Right lung (tissue), 5 donors: Measurements from ENCODE around the gene IQGAP1. TPM values are rescaled to one million over a fixed set of nuclear protein-coding genes. Genes with fewer than 3 reads are reported as not detected.

Experiments
- DNase-seq, 2 donors: peaks; one replicate each; pipeline ENCODE4 v3.0.0-alpha.2; 2013
- polyA plus RNA-seq, 5 donors: library from polyadenylated mRNA; unstranded; fragments of 120-200 nt; gene quantifications; one replicate each; pipeline versions ENCODE4 v1.2.1 to v1.2.3, GENCODE V29; 2013; ENCODE audit warnings: inconsistent platforms in 1 of 5, low replicate concordance in 1 of 5; ENCODE audit not compliant: insufficient read length in 5 of 5, insufficient read depth in 1 of 5

The IQGAP1 gene
- polyA plus RNA-seq, 5 donors, result 172 to 244 (median 224) TPM

DNA sequence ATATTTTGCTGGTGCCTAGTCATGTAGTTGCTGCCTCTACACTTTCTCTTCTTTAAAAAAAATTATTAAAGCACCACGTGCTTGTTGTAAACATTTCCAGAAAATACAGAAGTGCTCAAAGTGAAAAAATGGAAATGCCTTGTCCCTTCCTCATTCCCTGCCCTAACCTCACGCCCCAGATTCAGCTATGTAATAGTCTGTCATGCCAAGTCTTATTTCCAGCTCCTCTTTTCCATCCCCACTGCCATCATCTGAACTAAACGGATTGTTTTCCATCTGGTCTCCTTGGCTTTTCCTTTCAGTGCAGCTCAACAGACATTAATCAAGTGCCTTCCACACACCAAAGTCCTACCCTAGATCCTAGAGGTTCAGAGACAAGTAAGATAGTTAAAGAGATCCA is 20.5 kb upstream of the IQGAP1 start:
- DNase-seq, result no peak

DNA sequence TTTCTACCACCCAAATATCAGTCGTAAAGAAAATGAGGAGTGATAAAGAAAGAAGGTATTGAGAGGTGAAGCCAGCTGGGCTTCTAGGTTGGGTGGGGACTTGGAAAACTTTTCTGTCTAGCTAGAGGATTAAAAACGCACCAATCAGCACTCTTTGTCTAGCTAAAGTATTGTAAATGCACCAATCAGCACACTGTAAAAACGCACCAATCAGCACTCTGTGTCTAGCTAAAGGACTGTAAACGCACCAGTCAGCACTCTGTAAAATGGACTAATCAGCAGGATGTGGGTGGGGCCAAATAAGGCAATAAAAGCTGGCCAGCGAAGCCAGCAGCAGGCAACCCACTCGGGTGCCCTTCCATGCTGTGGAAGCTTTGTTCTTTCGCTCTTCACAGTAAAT is 13.0 kb upstream of the IQGAP1 start:
- DNase-seq, result no peak

DNA sequence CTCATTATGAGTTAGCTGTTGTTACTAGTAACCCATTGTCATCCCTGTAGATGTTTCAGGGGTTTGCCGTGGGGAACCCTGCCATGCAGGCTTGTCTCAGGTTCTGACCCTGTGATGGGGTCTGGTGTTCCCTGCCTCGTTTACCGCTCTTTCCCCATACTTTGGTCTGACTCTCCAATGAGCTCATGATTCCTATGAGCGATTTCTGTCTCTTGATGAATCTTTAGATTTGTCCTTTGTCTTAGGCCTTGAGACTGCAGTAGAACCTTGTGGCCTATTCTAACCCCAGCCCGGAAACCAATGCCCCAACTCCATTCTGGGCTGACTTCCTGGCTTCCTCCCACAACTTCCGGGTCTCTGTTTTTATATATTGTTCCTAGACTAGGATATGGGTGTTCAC is 11.3 kb upstream of the IQGAP1 start:
- DNase-seq, result no peak

DNA sequence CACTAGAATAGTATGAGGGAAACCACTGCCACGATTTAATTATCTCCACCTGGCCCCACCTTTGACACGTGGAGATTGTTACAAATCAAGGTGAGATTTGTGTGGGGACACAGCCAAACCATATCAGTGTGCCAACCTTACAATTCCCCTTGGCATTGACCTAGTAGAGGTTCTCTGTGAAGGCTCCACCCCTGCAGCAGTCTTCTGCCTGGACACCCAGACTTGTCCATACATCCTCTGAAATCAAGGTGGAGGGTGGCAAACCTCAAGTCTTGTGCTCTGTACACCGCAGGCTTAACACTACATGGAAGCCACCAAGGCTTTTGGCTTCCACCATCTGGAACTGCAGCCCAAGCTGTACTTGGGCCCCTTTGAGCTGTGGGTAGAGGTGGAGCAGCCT is 8.8 kb upstream of the IQGAP1 start:
- no peak for DNase-seq

DNA sequence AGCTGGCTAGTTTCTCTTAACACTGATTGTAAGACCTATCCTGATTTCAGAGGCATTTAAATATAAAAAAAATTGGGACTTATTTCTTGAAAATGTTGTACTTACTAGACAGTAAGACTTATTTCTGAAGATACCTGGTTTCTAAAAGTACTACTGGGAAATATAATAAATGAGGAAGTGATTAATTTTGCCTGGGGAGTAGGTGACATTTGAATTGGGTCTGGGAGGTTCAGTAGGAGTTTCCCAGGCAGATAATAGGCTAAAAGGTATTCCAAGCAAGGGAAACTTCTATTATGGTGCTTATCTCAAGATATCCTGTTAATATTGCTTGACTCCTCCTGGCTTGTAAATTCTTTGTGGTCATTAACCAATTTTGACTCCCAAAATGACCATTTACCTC is 6.5 kb upstream of the IQGAP1 start:
- DNase-seq, result no peak

DNA sequence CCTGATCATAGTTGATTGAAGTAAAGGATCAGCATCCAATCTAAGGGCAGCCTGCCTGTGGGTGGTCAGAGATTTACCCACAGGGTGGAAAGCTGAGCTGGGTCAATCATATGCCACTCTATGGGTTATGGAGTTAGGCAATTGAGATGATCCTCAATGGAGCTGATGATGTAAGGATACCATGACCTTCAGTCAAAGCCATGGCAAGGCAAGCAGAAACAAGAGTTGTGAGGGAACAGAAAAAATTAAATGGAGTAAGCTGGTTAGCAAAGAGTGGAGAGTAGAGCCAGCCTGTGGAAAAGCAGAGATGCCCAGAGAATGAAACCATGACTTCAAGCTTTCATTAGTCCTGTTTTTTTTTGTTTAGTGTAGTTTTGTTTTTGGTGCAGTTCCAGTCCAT is 5.7 kb upstream of the IQGAP1 start:
- no peak for DNase-seq

DNA sequence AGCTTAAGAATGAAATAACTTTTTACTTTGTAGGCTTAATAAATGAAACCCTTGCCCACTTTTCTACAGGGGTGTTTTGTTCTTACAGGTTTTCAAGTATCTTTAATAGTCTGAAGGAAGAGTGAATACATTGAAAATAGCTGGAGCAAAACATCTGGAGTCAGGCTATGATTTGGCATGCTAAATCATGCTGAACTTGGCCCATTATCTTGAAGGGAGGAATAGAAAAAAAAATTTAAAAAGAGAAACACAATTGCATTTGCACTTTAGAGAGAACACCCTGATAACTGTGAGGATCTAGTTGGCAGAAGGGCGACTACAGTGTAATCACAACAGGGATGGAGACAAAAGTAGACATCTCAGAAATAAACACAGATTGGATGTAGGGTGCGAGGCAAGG is 1.8 kb upstream of the IQGAP1 start:
- DNase-seq, result no peak

DNA sequence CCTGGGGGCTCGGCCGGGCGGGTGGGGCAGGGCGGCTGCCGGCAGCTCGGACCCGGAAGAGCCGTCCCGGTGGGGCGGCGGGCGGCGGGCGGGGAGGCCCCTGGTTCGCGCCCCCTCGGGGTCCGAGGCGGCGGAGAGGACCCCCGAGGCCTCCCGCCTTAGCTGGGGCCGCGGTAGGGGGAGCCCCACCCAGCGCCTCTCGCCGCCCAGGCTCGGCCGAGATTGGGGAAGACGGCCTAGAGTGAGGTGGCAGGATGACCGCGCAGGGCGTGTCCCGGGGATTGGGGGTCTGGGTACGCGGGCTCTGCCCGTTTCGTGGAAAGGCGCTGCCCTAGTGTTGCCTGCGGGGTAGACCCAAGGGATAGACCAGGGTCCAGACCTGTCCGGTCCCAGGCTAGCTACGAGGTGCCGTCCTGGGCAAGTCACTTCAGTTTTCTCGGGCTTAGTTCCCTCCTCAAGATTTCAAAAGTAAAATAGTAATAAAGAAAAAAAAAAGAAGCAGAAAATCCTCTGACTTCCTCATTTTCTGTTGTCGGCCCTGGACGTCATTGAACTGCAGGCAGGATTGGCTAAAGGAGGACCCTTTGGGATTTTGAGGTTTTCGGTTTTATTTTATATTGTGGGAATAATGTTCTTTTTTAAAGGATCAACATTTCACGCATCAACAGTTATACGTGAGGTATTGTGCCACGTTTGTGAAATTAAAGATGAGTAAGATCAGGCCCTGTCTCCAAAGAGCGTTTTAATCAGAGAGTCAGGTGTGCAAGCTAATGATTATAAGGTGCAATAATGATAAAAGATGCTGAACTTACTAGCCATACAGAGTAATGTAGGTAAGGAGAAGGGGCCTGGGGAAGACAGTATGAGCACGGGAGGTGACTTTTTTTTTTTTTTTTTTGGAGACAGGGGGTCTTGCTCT is 679 bp downstream of the IQGAP1 start:
- peak; percentile 52 to 62 for DNase-seq

DNA sequence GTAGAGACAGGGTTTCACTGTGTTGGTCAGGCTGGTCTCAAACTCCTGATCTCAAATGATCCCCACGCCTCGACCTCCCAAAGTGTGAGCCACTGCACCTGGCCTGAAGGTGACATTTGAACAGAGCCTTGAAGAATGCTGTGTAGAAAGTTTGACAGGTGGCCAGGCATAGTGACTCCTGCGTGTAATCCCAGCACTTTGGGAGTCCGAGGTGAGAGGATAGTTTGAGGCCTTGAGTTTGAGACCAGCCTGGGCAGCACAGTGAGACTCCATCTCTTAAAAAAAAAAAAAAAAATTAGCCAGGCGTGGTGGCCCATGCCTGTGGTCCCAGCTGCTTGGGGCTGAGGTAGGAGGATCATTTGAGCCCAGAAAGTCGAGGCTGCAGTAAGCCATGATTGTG is 1.5 kb downstream of the IQGAP1 start:
- DNase-seq, result no peak

DNA sequence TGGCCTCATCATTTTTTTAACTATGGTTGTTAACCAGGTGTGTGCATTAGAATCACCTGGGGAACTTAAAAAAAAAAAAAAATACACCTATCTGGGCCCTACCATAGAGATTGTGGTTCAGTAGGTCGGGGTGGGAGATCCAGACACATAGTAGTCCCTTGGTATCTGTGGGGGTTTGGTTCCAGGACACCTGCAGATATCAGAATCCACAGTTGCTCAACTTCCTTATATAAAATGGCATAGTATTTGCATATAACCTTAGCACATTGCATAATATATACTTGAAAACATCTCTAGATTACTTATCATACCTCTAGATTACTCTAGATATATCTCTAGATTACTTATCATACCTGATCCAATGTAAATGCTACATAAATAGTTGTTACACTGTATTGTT is 5.0 kb downstream of the IQGAP1 start:
- no peak for DNase-seq

DNA sequence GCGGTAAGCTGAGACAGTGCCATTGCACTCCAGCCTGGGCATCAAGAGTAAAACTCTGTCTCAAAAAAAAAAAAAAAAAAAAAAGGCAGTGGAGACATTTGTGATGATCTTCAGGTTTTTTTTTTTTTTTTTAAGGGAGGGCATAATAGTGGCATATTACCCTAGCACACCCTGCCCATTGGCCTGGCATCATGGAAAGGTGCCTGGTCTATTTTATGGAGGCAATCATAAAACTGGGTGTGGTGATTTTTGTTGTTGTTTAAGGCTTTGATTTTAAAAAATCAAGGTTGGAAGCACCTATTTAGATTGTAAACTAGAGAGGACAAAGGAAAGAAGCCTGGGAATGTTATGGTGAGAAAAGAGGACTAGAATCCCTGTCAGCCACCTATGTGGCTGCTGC is 6.0 kb downstream of the IQGAP1 start:
- DNase-seq, result no peak

DNA sequence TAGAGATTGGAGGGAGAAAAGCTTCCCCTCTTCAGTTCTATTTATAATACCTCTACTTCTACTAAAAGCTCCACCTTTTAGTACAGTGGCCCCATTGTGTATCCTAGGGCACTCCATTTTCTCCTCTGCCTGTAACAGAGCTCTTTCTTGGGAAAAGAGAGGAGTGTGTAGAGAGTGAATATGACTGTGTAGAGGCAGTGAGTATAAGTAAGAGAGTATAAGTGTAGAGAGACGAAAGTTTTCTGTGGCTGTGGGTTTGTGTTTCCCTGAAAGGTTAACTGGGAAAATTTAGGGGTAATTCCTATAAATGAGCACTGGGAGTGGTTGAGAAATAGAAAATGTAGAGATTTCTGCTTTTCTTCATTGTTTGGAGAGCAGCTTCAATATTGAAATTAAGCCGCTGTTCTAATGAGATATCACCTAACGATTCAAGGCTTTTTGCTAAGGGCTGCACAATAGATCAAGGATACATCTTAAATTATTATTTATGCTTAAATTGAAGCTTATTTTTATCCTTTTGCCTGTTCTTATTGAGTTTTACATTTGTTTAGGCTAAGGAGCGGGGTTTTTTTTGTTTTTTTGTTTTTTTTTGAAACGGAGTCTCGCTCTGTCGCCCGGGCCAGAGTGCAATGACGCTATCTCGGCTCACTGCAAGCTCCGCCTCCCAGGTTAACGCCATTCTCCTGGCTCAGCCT is 6.9 kb downstream of the IQGAP1 start:
- no peak for DNase-seq

DNA sequence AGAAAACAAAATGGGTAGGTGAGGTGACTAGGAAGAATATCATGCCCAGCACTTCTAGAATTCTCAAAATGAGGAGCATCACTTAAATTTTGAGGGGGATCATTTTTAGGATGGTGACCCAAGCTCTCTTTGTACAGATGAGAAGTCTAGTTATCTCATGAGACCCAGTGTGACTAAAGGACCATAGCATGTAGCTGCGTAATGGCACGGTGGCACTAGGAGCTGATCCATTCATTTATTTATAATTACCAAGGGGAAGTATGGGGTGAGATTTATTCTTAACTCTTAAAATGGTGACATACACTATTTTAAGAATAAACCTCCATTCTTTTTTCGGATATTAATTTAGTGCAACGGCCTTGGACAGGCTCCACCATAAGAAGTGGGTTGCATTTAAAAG is 8.3 kb downstream of the IQGAP1 start:
- no peak for DNase-seq

DNA sequence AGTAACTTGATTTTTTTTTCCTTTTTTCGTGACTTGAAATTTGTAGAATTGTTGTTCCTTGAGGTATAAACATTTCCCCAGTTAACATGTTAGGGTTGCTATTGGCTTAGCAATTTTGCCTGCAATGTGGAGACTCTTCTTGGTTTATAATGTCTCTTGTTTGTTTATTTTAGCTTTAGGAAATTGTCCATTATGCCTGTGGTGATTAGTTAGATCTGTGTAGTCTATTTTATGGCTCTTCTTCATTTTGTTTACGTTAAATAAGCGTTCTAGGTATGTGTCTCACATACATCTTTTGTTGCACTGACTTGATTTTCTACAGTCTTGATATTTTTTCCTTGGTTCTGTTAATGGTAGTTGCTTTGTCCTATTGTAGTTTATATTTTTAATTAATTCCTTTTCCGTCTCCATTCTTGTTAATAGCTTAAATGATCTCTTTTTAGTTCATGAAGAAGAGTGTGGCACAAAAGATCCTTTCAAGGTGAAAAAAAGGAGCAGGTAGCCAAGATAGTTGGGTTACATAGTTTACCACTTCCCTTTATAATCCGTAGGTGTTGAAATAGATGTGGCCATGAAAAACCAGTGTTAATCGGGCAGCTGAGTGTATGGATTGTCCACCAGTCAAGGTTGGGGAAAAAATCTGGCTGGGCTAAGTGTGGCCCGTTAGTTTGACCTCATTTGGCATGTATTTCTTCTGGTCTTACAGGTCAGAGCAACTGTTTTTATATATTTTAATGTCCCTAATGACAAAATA is 12.1 kb downstream of the IQGAP1 start:
- DNase-seq, result no peak

DNA sequence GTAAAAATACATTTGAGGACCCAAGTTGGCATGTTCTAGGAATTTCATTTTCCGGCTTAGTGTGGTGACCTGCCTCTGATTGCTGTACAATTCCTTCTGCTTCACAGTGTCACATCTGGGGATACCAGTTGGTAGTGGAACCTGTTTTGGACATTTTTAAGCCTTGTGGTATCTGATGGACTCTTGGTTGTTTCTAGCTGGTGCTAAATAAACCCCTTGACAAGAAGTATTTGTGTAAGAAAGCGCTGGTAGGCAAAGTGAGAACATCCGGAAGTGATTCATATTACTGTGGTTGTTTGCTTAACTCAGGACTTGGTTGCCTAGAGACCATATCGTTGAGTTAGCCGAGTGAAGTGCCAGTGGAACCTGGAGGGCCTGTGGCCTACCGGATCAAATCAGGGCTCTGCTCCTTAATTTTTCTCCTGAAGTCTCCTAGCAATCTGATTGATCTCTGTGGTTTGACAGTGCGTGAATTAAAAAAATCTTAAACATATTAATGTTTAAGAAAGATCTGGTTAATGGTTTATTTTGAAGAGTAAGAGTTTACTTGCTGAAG is 12.8 kb downstream of the IQGAP1 start:
- DNase-seq, result peak; percentile 86 to 90

DNA sequence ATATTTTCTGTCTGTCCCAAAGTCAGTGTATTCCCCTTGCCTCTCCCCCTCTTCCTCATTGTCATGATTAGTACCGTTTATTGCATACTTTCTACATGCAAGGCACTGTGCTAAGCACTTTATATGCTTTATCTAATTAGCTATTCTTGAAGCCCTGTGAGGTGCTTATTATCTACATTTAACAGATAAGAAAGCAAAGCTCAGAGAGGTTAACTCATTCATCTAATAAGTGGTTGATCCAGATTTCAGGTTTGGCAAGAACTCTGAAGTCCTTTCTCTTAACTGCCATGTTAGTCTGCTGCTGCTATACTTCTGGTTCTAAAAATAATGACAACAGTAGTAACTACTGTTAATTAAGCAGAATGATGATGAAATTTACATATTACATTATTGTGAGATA is 13.5 kb downstream of the IQGAP1 start:
- DNase-seq, result peak in 1 of 2 donors; percentile 51

DNA sequence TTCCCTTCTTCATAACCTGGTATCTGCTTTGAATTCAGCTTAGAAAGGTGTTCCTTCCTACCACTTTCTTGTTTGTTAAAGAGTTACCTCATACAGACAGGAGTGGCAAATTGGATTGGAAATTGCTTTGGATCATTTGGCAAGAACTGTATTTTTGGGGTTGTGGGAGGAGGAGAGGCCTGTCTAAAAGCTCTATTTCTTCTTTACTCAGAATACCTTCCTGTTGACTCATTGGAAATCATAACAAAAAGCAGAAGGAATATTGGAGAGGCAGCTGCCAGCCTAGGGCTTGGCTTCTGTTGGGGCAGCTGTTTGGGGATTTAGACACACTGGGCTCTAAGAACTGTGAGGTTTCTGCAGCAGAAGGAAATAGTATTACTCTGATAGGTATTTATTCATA is 14.2 kb downstream of the IQGAP1 start:
- no peak for DNase-seq

DNA sequence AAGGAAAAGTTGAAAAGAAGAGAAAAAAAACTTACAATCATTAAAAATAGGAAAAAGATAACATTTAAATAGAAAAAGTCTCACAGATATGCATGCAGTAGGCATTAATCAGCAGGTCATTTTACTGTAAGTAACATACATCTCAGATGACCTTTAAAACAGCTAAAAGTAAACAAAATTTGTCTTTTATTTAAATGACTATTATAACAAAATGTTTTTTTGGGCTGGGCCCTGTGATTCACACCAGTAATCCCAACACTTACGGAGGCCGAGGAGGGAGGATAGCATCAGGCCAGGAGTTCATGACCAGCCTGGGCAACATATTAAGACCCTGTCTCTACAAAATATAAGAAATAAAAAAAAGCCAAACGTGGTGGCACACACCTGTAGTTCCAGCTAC is 14.7 kb downstream of the IQGAP1 start:
- no peak for DNase-seq

DNA sequence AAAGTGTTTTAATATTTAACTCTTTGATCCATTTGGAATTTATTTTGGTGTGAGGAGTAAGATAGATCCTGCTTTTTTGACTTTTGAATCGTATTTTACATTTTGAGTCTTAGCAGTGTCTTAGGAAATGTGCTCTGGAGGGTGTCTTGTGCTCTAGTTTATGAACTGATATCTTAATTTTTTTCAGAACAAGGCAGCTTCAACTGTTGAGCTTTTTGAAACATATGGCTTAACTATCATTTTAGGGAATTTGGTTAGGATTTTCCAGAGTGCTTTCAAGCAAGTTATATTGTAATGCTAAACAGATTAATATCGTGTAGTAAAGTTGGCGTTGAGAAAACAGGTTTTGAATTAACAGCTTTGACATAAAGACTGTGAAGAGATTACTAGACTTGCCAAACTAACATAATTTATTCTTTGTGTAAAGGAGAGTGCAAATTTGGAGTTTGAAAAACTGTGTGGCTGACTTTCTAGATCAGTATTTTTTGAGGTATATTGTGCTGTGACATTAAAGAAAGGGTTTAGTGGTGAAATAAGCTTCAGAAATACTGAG is 17.1 kb downstream of the IQGAP1 start:
- no peak for DNase-seq

DNA sequence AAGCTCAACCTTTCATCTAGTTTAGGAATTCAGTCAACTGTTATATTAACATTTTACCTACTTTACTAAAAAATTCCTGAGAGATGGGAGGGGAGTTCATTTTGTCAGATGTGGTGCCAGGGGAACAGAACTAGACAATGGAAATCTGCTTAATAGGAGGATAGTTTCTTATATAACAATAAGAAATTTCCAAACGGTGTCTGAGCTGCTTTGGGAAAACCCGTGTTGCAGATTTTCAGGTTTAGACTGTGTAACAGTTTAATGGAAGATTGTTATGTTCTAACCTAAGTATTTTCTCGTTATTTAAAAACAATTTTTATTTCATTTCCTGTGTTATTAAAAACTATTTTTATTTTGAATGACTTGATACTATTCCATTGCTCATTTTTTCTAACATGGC is 19.3 kb downstream of the IQGAP1 start:
- no peak for DNase-seq

DNA sequence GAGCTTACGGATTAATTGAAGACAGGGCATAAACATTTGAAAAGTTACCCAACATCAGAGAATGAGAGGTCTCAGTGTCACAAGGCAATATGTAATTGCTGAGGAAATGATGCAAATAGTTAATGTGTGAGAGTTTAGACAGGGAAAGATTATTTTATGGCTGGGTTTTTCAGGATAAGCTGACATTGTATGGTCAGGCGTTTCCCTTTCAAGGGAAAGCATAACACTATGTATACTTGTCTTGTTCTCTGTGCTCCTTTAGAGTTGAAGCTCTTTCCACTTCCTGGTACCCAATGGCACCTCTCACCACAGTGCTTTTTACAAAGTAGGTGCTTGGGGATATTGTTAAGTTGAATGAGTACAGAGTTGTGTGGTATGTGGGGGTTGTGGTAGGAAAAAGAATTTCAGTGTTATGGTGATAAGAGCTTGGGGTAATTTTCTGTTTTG is 19.9 kb downstream of the IQGAP1 start:
- no peak for DNase-seq

DNA sequence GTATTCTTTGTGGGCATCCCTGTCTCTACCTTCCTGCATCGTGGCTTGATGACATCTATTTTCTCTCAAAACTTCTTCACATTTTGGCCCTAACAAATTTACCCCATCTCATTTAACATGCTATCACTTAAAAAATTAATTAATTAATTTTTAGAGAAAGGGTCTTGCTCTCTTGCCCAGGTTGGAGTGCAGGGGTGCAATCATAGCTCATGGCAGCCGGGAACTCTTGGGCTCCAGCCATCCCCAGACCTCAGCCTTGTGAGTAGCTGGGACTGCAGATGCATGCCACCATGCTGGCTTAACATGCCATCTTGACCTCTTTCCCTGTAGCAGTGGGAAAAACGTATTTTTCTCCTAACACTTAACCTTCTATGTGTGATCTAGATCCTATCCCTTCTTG is 20.6 kb downstream of the IQGAP1 start:
- DNase-seq, result no peak
